Epithelial cell of proximal tubule (primary cell): ENCODE data around the gene ARHGEF6. TPM values are rescaled to one million over a fixed set of nuclear protein-coding genes. Genes with fewer than 3 reads are reported as not detected.
"Not testable (repeated sequence)": the region's sequence is repeated elsewhere in the genome, so short reads cannot be mapped to it uniquely, and the experiment has no call there.

Source experiments
- DNase-seq: peaks from one replicate; pipeline ENCODE4 v3.0.0-alpha.2; 2011; ENCODE audit warnings: low read depth
- H3K4me3 ChIP-seq: 2 replicates; pipeline ENCODE4 v1.5.1; 2011; ENCODE audit warnings: low read depth, mild to moderate bottlenecking, low read length
- CTCF ChIP-seq: conservative IDR thresholded peaks from 2 replicates; pipeline ENCODE4 v1.5.1; 2012; ENCODE audit warnings: low read depth, mild to moderate bottlenecking, low read length
- total RNA-seq: library from RNA; depleted of rRNA; stranded (reverse); fragments of >200 nt; gene quantifications from 2 replicates; pipeline ENCODE4 v1.2.3, GENCODE V29; 2015

Gene ARHGEF6
- total RNA-seq, 1 donor from 2014 or later = 0.63 TPM

- no peak overlapping the region for H3K4me3 ChIP-seq
- no peak for DNase-seq
- no peak for TF ChIP-seq CTCF
These were observed 21.8 kb upstream of the ARHGEF6 start for GRCh38 chrX:136802515-136802914.

GRCh38 chrX:136797787-136798186 is 17.1 kb upstream of the ARHGEF6 start:
- DNase-seq = no peak
- TF ChIP-seq CTCF = no peak
- H3K4me3 ChIP-seq = no peak overlapping the region

- not testable (repeated sequence) for H3K4me3 ChIP-seq, DNase-seq
These were observed 14.4 kb upstream of the ARHGEF6 start for GRCh38 chrX:136795132-136795531.

GRCh38 chrX:136794660-136795059 is 13.9 kb upstream of the ARHGEF6 start:
- H3K4me3 ChIP-seq, DNase-seq: not testable (repeated sequence)

- no peak for TF ChIP-seq CTCF
- no peak for DNase-seq
- H3K4me3 ChIP-seq = no peak overlapping the region
These were observed 13.3 kb upstream of the ARHGEF6 start for GRCh38 chrX:136794080-136794479.

GRCh38 chrX:136789856-136790255 is 9.1 kb upstream of the ARHGEF6 start:
- no peak for TF ChIP-seq CTCF
- no peak for DNase-seq
- H3K4me3 ChIP-seq = no peak overlapping the region

GRCh38 chrX:136784231-136784630 is 3.5 kb upstream of the ARHGEF6 start:
- no peak for TF ChIP-seq CTCF
- DNase-seq = no peak
- H3K4me3 ChIP-seq = no peak overlapping the region

GRCh38 chrX:136783159-136783558 is 2.4 kb upstream of the ARHGEF6 start:
- TF ChIP-seq CTCF = no peak
- no peak overlapping the region for H3K4me3 ChIP-seq
- DNase-seq = no peak
